ENCODE data around the gene PIGC. TPM values are rescaled to one million over a fixed set of nuclear protein-coding genes. Genes with fewer than 3 reads are reported as not detected.

The PIGC gene
- total RNA-seq, 4 donors from 2014 or later, result 23.3 to 26.3 (median 25.8) TPM

- H3K36me3 ChIP-seq, result no peaks in the 10 kb centered on the region
- peaks cover 6 to 69% (median 23%) of the 10 kb centered on the region in 3 donors for H3K4me1 ChIP-seq
- no peak overlapping the region for H3K4me3 ChIP-seq
- ATAC-seq, result peak; percentile 34
- peak overlapping the region; percentile 80 to 96 (median 84) for H3K27ac ChIP-seq
- 21 to 22% methylated on average over 2 of the region's 2 CpGs for WGBS, 2 donors (ENCODE audit: low coverage in 1 of 2)
- H3K9me3 ChIP-seq, result no peaks in the 10 kb centered on the region
- no peak for TF ChIP-seq CTCF (IDR thresholded peaks at IDR 0.05)
- no peak for TF ChIP-seq POLR2AphosphoS5 (IDR thresholded peaks at IDR 0.05)
- no peak for TF ChIP-seq EP300 (IDR thresholded peaks at IDR 0.05)
- TF ChIP-seq POLR2A (IDR thresholded peaks at IDR 0.05), result no peak
- no peaks in the 10 kb centered on the region for H3K27me3 ChIP-seq
Observed at GRCh38 chr1:172398193-172398592, 45.7 kb downstream of the PIGC start.

DNA sequence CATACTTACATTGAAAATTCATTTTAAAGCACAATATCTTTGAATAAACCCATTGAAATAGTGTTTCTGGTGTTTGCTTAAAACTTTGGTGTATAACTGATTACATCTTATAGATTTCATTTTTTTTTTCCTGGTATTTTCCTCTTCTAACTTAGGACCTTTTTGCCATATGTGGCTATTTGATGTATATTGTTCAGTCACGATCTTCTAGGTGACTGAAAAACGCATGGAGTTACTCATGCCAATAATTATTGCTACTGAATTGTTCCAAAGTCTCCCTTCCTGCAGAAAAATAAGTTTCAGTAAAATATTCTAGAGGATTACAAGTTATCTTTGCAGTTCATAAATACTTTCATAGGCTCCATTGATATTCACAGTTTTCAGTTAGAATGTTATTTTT lies 46.2 kb downstream of the PIGC start:
- Histone ChIP-seq H3K9me3 (no peaks in the 10 kb centered on the region), H3K36me3 (no peaks in the 10 kb centered on the region), H3K4me1 (peaks cover 6 to 70% (median 23%) of the 10 kb centered on the region in 3 donors), H3K27ac (peak overlapping the region; percentile 80 to 96 (median 84)), H3K27me3 (no peaks in the 10 kb centered on the region), H3K4me3 (no peak overlapping the region)
- TF ChIP-seq CTCF (IDR thresholded peaks at IDR 0.05) (no peak), POLR2AphosphoS5 (IDR thresholded peaks at IDR 0.05) (no peak)
- ATAC-seq, result no peak
- WGBS, 2 donors (ENCODE audit: low coverage in 1 of 2), result 27 to 50% methylated on average over 2 of the region's 2 CpGs

GRCh38 chr1:172397221-172397620 lies 46.6 kb downstream of the PIGC start:
- no peaks in the 10 kb centered on the region for H3K36me3 ChIP-seq
- 30 to 31% methylated on average over 3 of the region's 3 CpGs for WGBS, 2 donors (ENCODE audit: low coverage in 1 of 2)
- H3K27ac ChIP-seq, result peak overlapping the region; percentile 80 to 96 (median 84)
- no peaks in the 10 kb centered on the region for H3K27me3 ChIP-seq
- no peak overlapping the region for H3K4me3 ChIP-seq
- no peak for ATAC-seq
- no peaks in the 10 kb centered on the region for H3K9me3 ChIP-seq
- H3K4me1 ChIP-seq, result peaks cover 6 to 70% (median 23%) of the 10 kb centered on the region in 3 donors
- peak; percentile 7 for TF ChIP-seq POLR2AphosphoS5 (IDR thresholded peaks at IDR 0.05)
- no peak for TF ChIP-seq CTCF (IDR thresholded peaks at IDR 0.05)

DNA sequence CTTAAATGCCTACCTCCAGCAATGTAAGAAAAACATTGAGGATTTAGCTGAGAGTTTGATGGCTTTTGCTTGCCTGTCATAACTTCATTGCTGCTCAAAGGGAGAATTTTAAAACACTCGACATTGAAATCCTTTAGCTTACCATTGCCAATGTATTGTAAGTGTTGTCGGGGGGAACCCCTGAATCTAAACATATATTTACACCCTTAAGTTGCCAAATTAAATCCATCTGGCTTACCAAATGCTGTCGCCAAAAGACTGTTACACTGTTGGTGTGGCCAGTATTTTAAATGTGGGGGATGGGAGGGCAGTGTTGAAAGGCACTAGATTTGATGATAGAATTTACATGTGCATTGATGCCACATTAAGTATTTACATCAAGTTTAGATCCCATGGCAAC lies 48.3 kb downstream of the PIGC start:
- no peaks in the 10 kb centered on the region for H3K36me3 ChIP-seq
- no peaks in the 10 kb centered on the region for H3K27me3 ChIP-seq
- H3K27ac ChIP-seq, result peak overlapping the region in 3 of 4 donors; percentile 80 to 85 (median 84)
- no peak for TF ChIP-seq EP300 (IDR thresholded peaks at IDR 0.05)
- no peak for TF ChIP-seq CTCF (IDR thresholded peaks at IDR 0.05)
- no peak for TF ChIP-seq POLR2A (IDR thresholded peaks at IDR 0.05)
- TF ChIP-seq POLR2AphosphoS5 (IDR thresholded peaks at IDR 0.05), result no peak
- 70 to 83% methylated on average over 3 of the region's 3 CpGs for WGBS, 2 donors (ENCODE audit: low coverage in 1 of 2)
- peaks cover 6 to 77% (median 23%) of the 10 kb centered on the region in 3 donors for H3K4me1 ChIP-seq
- ATAC-seq, result no peak
- H3K9me3 ChIP-seq, result no peaks in the 10 kb centered on the region
- no peak overlapping the region for H3K4me3 ChIP-seq

DNA sequence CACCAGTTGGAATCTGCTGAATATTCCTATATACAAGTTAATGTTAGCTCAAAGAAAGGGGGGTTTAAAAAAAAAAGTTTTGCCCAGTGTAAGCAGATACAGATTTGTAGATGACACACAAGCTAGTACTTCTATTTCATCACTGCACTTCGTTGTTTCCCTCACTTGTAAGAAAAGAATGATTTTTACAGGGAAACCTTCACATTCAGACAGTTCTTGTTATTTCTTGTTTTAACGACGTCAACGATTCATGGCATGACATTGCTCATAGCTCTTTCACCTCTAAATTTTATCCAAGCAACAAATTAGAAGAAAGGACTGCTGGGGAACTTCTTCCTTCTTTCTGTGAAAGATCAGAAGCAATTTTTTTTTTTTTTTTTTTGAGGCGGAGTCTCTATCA lies 49.1 kb downstream of the PIGC start:
- WGBS, 2 donors (ENCODE audit: low coverage in 1 of 2), result 61 to 84% methylated on average over 5 of the region's 5 CpGs
- Histone ChIP-seq H3K9me3 (no peaks in the 10 kb centered on the region), H3K4me1 (peaks cover 6 to 75% (median 23%) of the 10 kb centered on the region in 3 donors), H3K27ac (peak overlapping the region in 3 of 4 donors; percentile 50 to 85 (median 70)), H3K4me3 (no peak overlapping the region), H3K36me3 (no peaks in the 10 kb centered on the region), H3K27me3 (no peaks in the 10 kb centered on the region)
- TF ChIP-seq POLR2A (IDR thresholded peaks at IDR 0.05), result no peak
- TF ChIP-seq CTCF (IDR thresholded peaks at IDR 0.05), result no peak
- no peak for TF ChIP-seq POLR2AphosphoS5 (IDR thresholded peaks at IDR 0.05)
- no peak for TF ChIP-seq EP300 (IDR thresholded peaks at IDR 0.05)
- no peak for ATAC-seq

All from gastroesophageal sphincter (tissue), 4 donors.